HepG2 (cell line): ENCODE data around the gene SEC14L2. TPM values are rescaled to one million over a fixed set of nuclear protein-coding genes. Genes with fewer than 3 reads are reported as not detected.

Source experiments
- ATAC-seq: fragments of 200-7000 bp; cut with Tn5 transposase; 3 replicates; pipeline ENCODE4 v1.9.1; 2020; ENCODE audit warnings: mild to moderate bottlenecking, moderate library complexity
- BruUV-seq: library from RNA; stranded (reverse); fragments of 400-500 nt; replicated peaks from 2 replicates; lab custom pipeline; 2021; lab: Mats Ljungman, UMichigan
- CTCF ChIA-PET: fragments of 300-600 bp; formaldehyde crosslinking; extraction: SDS; loops from one replicate; lab custom pipeline; 2021; ENCODE audit warnings: low total read pairs, inconsistent platforms, low intra/inter-chr PET ratio; lab: Yijun Ruan, JAX
- POLR2A ChIA-PET: fragments of 350-600 bp; sonication (Branson Sonifier 250); formaldehyde crosslinking; loops from one replicate; lab custom pipeline; 2020; ENCODE audit warnings: antibody characterized with exemption, inconsistent platforms; lab: Yijun Ruan, JAX
- DNase-seq: peaks from one replicate; pipeline ENCODE4 v3.0.0-alpha.2; 2015; ENCODE audit warnings: low spot score
- FAIRE-seq: peaks from 3 replicates; lab custom pipeline; 2011; peaks lifted over from hg19 to GRCh38; lab: Jason Lieb, UNC
- H2AFZ ChIP-seq: one replicate; pipeline ENCODE4 v1.6.1; 2011; ENCODE audit warnings: low read length, inconsistent platforms
- H3K27ac ChIP-seq: fragments of 300-600 bp; 3 replicates; pipeline ENCODE4 v1.8.0; 2011; ENCODE audit warnings: mixed run types, mild to moderate bottlenecking, mixed read lengths, low read length, inconsistent platforms; ENCODE audit not compliant: insufficient read depth; ENCODE audit errors: extremely low read length
- H3K27me3 ChIP-seq, 2 experiments: fragments of 200-600 bp in 1 of 2; 2 replicates in 1 of 2; 3 replicates in 1 of 2; pipeline versions ENCODE4 v1.6.0 to v1.8.0; 2011; ENCODE audit warnings: low read length in 2 of 2, mild to moderate bottlenecking in 2 of 2, moderate library complexity in 2 of 2, inconsistent platforms in 1 of 2; ENCODE audit not compliant: insufficient read depth in 2 of 2, control insufficient read depth in 1 of 2
- H3K36me3 ChIP-seq, 2 experiments: fragments of 200-600 bp in 1 of 2; replicated peaks in 1 of 2; 2 replicates in 1 of 2; 3 replicates in 1 of 2; pipeline versions ENCODE4 v1.5.1 to v1.8.0; 2011; ENCODE audit warnings: low read length in 2 of 2, inconsistent platforms in 1 of 2; ENCODE audit not compliant: insufficient read depth in 2 of 2, control insufficient read depth in 1 of 2
- H3K4me1 ChIP-seq: 2 replicates; pipeline ENCODE4 v1.5.1; 2012; ENCODE audit warnings: low read length, inconsistent platforms; ENCODE audit not compliant: insufficient read depth
- H3K4me2 ChIP-seq: 2 replicates; pipeline ENCODE4 v1.6.0; 2011; ENCODE audit warnings: low read depth, low read length, inconsistent platforms
- H3K4me3 ChIP-seq, 3 experiments: fragments of 200-600 bp in 1 of 3; sonication (generic), shearing (Covaris generic) in 1 of 3; replicated peaks in 1 of 3; 2 replicates each; pipeline ENCODE4 v1.5.1; 2011 to 2016; ENCODE audit warnings: low read length in 3 of 3, inconsistent platforms in 2 of 3, low read depth in 2 of 3, mild to moderate bottlenecking in 2 of 3, control low read depth in 1 of 3, mixed read lengths in 1 of 3; ENCODE audit not compliant: insufficient read depth in 1 of 3
- H3K79me2 ChIP-seq: one replicate; pipeline ENCODE4 v1.6.1; 2011; ENCODE audit warnings: low read length, inconsistent platforms; ENCODE audit not compliant: insufficient read depth
- H3K9ac ChIP-seq: 2 replicates; pipeline ENCODE4 v1.6.0; 2011; ENCODE audit warnings: mild to moderate bottlenecking, low read depth, low read length, inconsistent platforms; ENCODE audit not compliant: insufficient read depth
- H3K9me3 ChIP-seq: 2 replicates; pipeline ENCODE4 v1.5.1; 2012; ENCODE audit warnings: mild to moderate bottlenecking, low read length
- H4K20me1 ChIP-seq: 2 replicates; pipeline ENCODE4 v1.6.0; 2011; ENCODE audit warnings: inconsistent platforms, mild to moderate bottlenecking, low read length, moderate library complexity; ENCODE audit not compliant: insufficient read depth
- CREB3 ChIP-seq: sonication (generic); formaldehyde crosslinking; IDR thresholded peaks from 2 replicates; pipeline ENCODE4 v1.5.0; 2020; ENCODE audit warnings: missing genetic modification reagents
- KDM3A ChIP-seq: IDR thresholded peaks from 2 replicates; pipeline ENCODE4 v1.6.1; 2018; ENCODE audit warnings: low read depth, missing compliant biosample characterization
- PHB2 ChIP-seq: fragments of 450-650 bp; IDR thresholded peaks from 2 replicates; pipeline ENCODE4 v1.6.1; 2018; ENCODE audit not compliant: partially characterized antibody
- POLR2G ChIP-seq: fragments of 200-400 bp; formaldehyde crosslinking; IDR thresholded peaks from 2 replicates; pipeline ENCODE4 v1.6.1; 2018; ENCODE audit warnings: mild to moderate bottlenecking, low read depth, low read length, moderate library complexity
- SRSF9 ChIP-seq: fragments of 200-400 bp; formaldehyde crosslinking; IDR thresholded peaks from 2 replicates; pipeline ENCODE4 v1.6.1; 2018; ENCODE audit warnings: borderline replicate concordance, mild to moderate bottlenecking, low read depth, low read length; ENCODE audit not compliant: insufficient read depth, poor library complexity, severe bottlenecking
- THYN1 ChIP-seq: sonication (generic); formaldehyde crosslinking; IDR thresholded peaks from 2 replicates; pipeline ENCODE4 v1.8.1; 2023; ENCODE audit warnings: low read depth, mild to moderate bottlenecking, moderate library complexity, missing genetic modification reagents, borderline replicate concordance
- YEATS2 ChIP-seq: sonication (generic); formaldehyde crosslinking; IDR thresholded peaks from 2 replicates; pipeline ENCODE4 v1.4.0; 2020; ENCODE audit warnings: missing genetic modification reagents, borderline replicate concordance
- ZC3H4 ChIP-seq: sonication (generic); formaldehyde crosslinking; IDR thresholded peaks from 2 replicates; pipeline ENCODE4 v1.4.0; 2020; ENCODE audit warnings: missing genetic modification reagents, borderline replicate concordance
- ZNF883 ChIP-seq: sonication (generic); formaldehyde crosslinking; IDR thresholded peaks from 2 replicates; pipeline ENCODE4 v1.5.1; 2020; ENCODE audit warnings: mild to moderate bottlenecking, missing genetic modification reagents; ENCODE audit errors: not compliant biosample characterization
- WGBS: methylation state at CpG from one replicate; pipeline ENCODE4 v1.1.6; 2017; ENCODE audit warnings: low lambda C conversion rate; 5-methylcytosine and 5-hydroxymethylcytosine counted together
- in situ Hi-C: cut with HindIII; loops from 2 replicates; pipeline ENCODE4 v1.10.0; 2017; ENCODE audit warnings: low pct_unique_long_range_greater_than_20kb; ENCODE audit not compliant: extremely low pct_ligation_motif_present
- intact Hi-C: fragments of 100-400 bp; cut with micrococcal nuclease; formaldehyde crosslinking; loops from one replicate; pipeline ENCODE4 v1.10.0; 2022; ENCODE audit not compliant: unreplicated experiment
- polyA plus RNA-seq, 8 experiments: library from polyadenylated mRNA; depleted of rRNA in 3 of 8; stranded (reverse) in 7 of 8; unstranded in 1 of 8; fragments of >200 nt; fragmentation: Illumina TruSeq in 4 of 8; extraction: Trizol in 4 of 8; gene quantifications; 2 replicates each; pipeline versions ENCODE4 v1.2.1 to v1.2.3, GENCODE V29; 2011 to 2016; ENCODE audit warnings: low read depth in 4 of 8, missing spikeins in 1 of 8, mixed read lengths in 1 of 8; ENCODE audit not compliant: insufficient read depth in 1 of 8
- total RNA-seq, 5 experiments: library from RNA; depleted of rRNA; stranded (reverse); fragments of >200 nt; fragmentation: Illumina TruSeq; extraction: Trizol; gene quantifications; 2 replicates each; pipeline ENCODE4 v1.2.3, GENCODE V29; 2016; ENCODE audit warnings: low read depth in 1 of 5
- TF ChIP-seq, protein P1 (sequence below): sonication (generic); formaldehyde crosslinking; IDR thresholded peaks from 2 replicates; pipeline ENCODE4 v1.8.1; 2023; ENCODE audit warnings: mild to moderate bottlenecking, inconsistent platforms, moderate library complexity, missing genetic modification reagents, borderline replicate concordance

Gene SEC14L2
- total and polyA plus RNA-seq, 2 of the 13 experiments (the other 11 are each of a cell fraction or from before 2014, with no cell fraction given) = 4.1 to 5.1 TPM

DNA sequence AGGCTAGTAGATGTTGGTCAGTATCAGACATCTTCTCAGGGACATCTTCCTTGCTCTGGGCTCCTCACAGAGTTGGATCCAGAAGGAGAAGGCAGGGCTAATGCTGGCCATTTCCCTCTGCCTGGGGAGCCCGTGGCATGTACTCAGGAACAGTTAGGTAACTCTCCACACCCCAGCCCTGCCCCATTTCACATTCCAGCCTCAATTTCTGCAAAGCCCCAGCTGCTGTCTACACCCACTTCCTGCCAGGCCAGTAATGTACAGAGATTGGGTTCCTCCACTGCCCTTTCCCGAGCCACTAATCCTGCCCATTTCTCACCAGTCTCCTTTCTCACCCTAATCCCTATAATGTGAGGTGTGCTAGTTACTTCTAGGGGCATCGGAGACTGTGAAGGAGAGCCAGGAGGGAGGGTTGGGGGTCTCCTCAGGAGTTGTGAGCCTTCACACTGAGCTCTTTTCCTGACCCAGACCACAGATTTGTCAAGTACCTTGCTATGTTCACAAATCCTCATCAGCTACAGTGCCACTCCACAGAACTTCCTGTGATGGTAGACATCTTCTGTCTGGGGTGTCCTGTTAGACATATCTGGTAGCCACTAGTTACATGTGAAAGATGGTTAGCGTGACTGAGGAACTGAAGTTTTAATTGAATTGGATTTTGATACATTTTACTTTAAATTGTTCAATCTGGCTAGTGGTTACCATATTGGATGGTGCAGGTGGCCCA lies 76.3 kb downstream of the SEC14L2 start:
- Histone ChIP-seq H3K4me3 (no peak overlapping the region), H3K36me3 (no peaks in the 10 kb centered on the region), H4K20me1 (no peaks in the 10 kb centered on the region), H3K4me1 (no peaks in the 10 kb centered on the region), H3K27me3 (peaks cover 1 to 30% of the 10 kb centered on the region in 2 experiments; a peak in 3 of 5 replicates), H3K9ac (no peak overlapping the region), H3K79me2 (no peaks in the 10 kb centered on the region), H2AFZ (no peak overlapping the region), H3K4me2 (no peak overlapping the region), H3K27ac (no peak overlapping the region), H3K9me3 (no peaks in the 10 kb centered on the region)
- POLR2A ChIA-PET = interaction anchor here (0.6 kb wide), 1 partner anchor 10 kb away, joined by 3 read pairs; no protein-coding TSS in a partner anchor
- CTCF ChIA-PET = no interaction called here
- FAIRE-seq (no peak), ATAC-seq (no peak), DNase-seq (no peak)
- WGBS = 23% methylated on average over 4 of the region's 4 CpGs
- intact Hi-C loops = no loop called here
- no TSS peak for BruUV-seq
- TF ChIP-seq KDM3A (CRISPR knock-in tag) (no peak), POLR2G (no peak), CREB3 (CRISPR knock-in tag) (no peak), SRSF9 (no peak), YEATS2 (CRISPR knock-in tag) (no peak), PHB2 (no peak), THYN1 (CRISPR knock-in tag) (no peak), ZNF883 (no peak), ZC3H4 (CRISPR knock-in tag) (no peak)
- TF ChIP-seq, protein P1, sequence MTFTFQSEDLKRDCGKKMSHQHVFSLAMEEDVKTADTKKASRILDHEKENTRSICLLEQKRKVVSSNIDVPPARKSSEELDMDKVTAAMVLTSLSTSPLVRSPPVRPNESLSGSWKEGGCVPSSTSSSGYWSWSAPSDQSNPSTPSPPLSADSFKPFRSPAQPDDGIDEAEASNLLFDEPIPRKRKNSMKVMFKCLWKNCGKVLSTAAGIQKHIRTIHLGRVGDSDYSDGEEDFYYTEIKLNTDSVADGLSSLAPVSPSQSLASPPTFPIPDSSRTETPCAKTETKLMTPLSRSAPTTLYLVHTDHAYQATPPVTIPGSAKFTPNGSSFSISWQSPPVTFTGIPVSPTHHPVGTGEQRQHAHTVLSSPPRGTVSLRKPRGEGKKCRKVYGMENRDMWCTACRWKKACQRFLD (CRISPR knock-in tag) = no peak
- in situ Hi-C loops = no loop called here
